ENCODE measurements around the gene TEKT2.

TEKT2 gene

GRCh38 chr1:36137776-36138175, 53.9 kb downstream of the TEKT2 start:
- no peak for DNase-seq (ENCODE audit: low spot score)
- no peak for TF ChIP-seq CTCF (IDR thresholded peaks at IDR 0.05; ENCODE audit: extremely low read depth, missing control alignments)
